Measurements from ENCODE around the gene RSPH4A. TPM values are rescaled to one million over a fixed set of nuclear protein-coding genes. Genes with fewer than 3 reads are reported as not detected.
"Not testable (repeated sequence)": the region's sequence is repeated elsewhere in the genome, so short reads cannot be mapped to it uniquely, and the experiment has no call there.

The RSPH4A gene
- total RNA-seq = 0.62 TPM

GRCh38 chr6:116615937-116616736, at the start of gene RSPH4A:
Gene RSPH4A (plus strand): TSS chr6:116616479. CDS start chr6:116616624, 145 bp downstream.
- peak; percentile 98 for DNase-seq

- no peak for DNase-seq
Measured at GRCh38 chr6:116568111-116568510, 48.2 kb upstream of the RSPH4A start.

- DNase-seq = no peak
Measured at GRCh38 chr6:116568821-116569755, 47.2 kb upstream of the RSPH4A start.

GRCh38 chr6:116570856-116571682, 45.2 kb upstream of the RSPH4A start, which contains the start of gene RWDD1:
Gene RWDD1 (plus strand): TSS chr6:116571504. CDS start chr6:116571583, 79 bp downstream.
- DNase-seq = peak; percentile 99

GRCh38 chr6:116571683-116572000, 44.6 kb upstream of the RSPH4A start:
- DNase-seq = no peak

- DNase-seq = peak; percentile 50
Measured at GRCh38 chr6:116572162-116572561, 44.1 kb upstream of the RSPH4A start.

GRCh38 chr6:116575227-116575626, 41.1 kb upstream of the RSPH4A start:
- no peak for DNase-seq

GRCh38 chr6:116577486-116577885, 38.8 kb upstream of the RSPH4A start:
- DNase-seq = no peak

- DNase-seq = no peak
Measured at GRCh38 chr6:116578335-116578734, 37.9 kb upstream of the RSPH4A start.

GRCh38 chr6:116579143-116579542, 37.1 kb upstream of the RSPH4A start:
- no peak for DNase-seq

- no peak for DNase-seq
Measured at GRCh38 chr6:116580198-116580597, 36.1 kb upstream of the RSPH4A start.

- no peak for DNase-seq
Measured at GRCh38 chr6:116586276-116586675, 30.0 kb upstream of the RSPH4A start.

- DNase-seq = no peak
Measured at GRCh38 chr6:116586738-116587137, 29.5 kb upstream of the RSPH4A start.

- no peak for DNase-seq
Measured at GRCh38 chr6:116595247-116595646, 21.0 kb upstream of the RSPH4A start.

- DNase-seq = peak; percentile 59
Measured at GRCh38 chr6:116596815-116597214, 19.5 kb upstream of the RSPH4A start.

- DNase-seq = not testable (repeated sequence)
Measured at GRCh38 chr6:116603916-116604315, 12.4 kb upstream of the RSPH4A start.

- not testable (repeated sequence) for DNase-seq
Measured at GRCh38 chr6:116604868-116605267, 11.4 kb upstream of the RSPH4A start.

GRCh38 chr6:116605935-116606334, 10.3 kb upstream of the RSPH4A start:
- DNase-seq = no peak

- no peak for DNase-seq
Measured at GRCh38 chr6:116611056-116611455, 5.2 kb upstream of the RSPH4A start.

- DNase-seq = peak; percentile 36
Measured at GRCh38 chr6:116616737-116617053, 416 bp downstream of the RSPH4A start.

GRCh38 chr6:116624036-116624805, 7.9 kb downstream of the RSPH4A start:
- no peak for DNase-seq

GRCh38 chr6:116625872-116626271, 9.6 kb downstream of the RSPH4A start:
- no peak for DNase-seq

All from tongue (tissue), 2 donors.